ENCODE data around the gene C12orf60.

Gene C12orf60

DNA sequence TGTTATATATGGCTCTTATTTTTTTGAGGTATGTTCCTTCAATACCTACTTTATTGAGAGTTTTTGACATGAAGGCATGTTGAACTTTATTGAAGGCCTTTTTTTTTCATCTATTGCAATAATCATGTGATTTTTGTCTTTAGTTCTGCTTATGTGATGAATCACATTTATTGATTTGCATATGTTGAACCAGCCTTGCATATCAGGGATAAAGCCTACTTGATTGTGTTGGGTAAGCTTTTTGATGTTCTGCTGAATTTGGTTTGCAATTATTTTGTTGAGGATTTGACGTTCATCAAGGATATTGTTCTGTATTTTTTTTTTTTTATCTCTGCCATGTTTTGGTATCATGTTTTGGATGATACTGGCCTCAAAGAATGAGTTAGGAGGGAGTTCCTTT is 55.0 kb downstream of the C12orf60 start:
- H3K4me3 ChIP-seq (ENCODE audit: low read depth, low read length) = no peak overlapping the region
- TF ChIP-seq, protein P1, sequence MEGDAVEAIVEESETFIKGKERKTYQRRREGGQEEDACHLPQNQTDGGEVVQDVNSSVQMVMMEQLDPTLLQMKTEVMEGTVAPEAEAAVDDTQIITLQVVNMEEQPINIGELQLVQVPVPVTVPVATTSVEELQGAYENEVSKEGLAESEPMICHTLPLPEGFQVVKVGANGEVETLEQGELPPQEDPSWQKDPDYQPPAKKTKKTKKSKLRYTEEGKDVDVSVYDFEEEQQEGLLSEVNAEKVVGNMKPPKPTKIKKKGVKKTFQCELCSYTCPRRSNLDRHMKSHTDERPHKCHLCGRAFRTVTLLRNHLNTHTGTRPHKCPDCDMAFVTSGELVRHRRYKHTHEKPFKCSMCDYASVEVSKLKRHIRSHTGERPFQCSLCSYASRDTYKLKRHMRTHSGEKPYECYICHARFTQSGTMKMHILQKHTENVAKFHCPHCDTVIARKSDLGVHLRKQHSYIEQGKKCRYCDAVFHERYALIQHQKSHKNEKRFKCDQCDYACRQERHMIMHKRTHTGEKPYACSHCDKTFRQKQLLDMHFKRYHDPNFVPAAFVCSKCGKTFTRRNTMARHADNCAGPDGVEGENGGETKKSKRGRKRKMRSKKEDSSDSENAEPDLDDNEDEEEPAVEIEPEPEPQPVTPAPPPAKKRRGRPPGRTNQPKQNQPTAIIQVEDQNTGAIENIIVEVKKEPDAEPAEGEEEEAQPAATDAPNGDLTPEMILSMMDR (IDR thresholded peaks at IDR 0.05; ENCODE audit: low read depth, low read length) = no peak
- in situ Hi-C loops (cut with HindIII; ENCODE audit: low sequenced_read_pairs) = no loop called here
- no peak for DNase-seq (ENCODE audit: low read depth, low spot score)

DNA sequence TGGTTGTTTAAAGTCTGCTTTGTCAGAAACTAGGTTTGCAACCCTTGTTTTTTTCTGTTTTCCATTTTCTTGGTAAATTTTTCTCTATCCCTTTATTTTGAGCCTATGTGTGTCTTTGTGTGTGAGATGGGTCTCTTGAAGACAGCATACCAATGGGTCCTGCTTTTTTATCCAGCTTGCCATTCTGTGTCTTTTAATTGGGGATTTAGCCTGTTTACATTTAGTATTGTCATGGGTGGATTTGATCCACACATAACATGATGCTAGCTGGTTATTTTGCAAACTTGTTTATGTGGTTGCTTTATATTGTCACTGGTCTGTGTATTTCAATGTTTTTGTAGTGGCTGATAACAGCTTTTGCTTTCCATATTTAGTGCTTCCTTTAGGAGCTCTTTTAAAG is 57.0 kb downstream of the C12orf60 start:
- in situ Hi-C loops (cut with HindIII; ENCODE audit: low sequenced_read_pairs) = no loop called here
- TF ChIP-seq, protein P1 (IDR thresholded peaks at IDR 0.05; ENCODE audit: low read depth, low read length) = no peak
- H3K4me3 ChIP-seq (ENCODE audit: low read depth, low read length) = no peak overlapping the region
- DNase-seq (ENCODE audit: low read depth, low spot score) = no peak

GRCh38 chr12:14868916-14869506 is 65.5 kb downstream of the C12orf60 start:
- in situ Hi-C loops (cut with HindIII; ENCODE audit: low sequenced_read_pairs) = no loop called here
- peak; percentile 8 for DNase-seq (ENCODE audit: low read depth, low spot score)
- no peak overlapping the region for H3K4me3 ChIP-seq (ENCODE audit: low read depth, low read length)
- TF ChIP-seq, protein P1 (IDR thresholded peaks at IDR 0.05; ENCODE audit: low read depth, low read length) = no peak

GRCh38 chr12:14871247-14871646 is 67.8 kb downstream of the C12orf60 start:
- no peak overlapping the region for H3K4me3 ChIP-seq (ENCODE audit: low read depth, low read length)
- in situ Hi-C loops (cut with HindIII; ENCODE audit: low sequenced_read_pairs) = no loop called here
- no peak for DNase-seq (ENCODE audit: low read depth, low spot score)
- TF ChIP-seq, protein P1 (IDR thresholded peaks at IDR 0.05; ENCODE audit: low read depth, low read length) = no peak

- H3K4me3 ChIP-seq (ENCODE audit: low read depth, low read length) = no peak overlapping the region
- DNase-seq (ENCODE audit: low read depth, low spot score) = no peak
- in situ Hi-C loops (cut with HindIII; ENCODE audit: low sequenced_read_pairs) = no loop called here
- TF ChIP-seq, protein P1 (IDR thresholded peaks at IDR 0.05; ENCODE audit: low read depth, low read length) = no peak
Observed at GRCh38 chr12:14871886-14872285, 68.4 kb downstream of the C12orf60 start.

DNA sequence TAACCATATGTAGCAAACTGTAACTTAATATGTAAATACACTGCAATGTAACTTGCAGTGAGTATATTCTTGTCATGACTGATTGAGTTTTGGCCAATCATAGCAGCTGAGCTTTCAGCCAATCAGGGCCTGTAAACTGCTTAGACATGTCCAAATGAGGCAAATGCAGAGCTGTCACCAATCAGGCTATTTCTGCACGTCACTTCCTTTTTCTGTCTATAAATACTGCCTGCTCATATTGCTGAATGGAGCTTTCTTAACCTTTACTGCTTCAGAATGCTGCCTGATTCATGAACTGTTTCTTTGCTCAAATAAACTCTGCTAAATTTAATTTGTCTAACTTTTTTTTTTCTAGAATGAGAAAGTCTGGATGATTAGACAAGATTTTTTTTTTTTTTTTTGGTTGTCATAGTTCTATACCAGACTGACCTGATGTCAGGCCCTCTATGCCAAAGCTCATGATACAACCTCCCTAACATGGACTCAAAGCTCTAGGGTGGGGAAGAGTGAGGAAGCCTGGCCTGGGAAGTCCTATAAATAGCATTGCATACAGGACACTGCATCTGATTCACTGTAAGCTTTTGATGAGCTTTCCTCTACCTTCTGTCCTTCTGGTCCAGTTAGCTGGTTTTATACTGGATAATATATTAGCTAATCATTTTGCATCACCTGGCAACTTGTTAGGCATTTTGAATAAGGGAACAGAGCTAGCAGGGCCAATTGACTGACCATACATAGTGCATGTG is 70.1 kb downstream of the C12orf60 start:
- no peak for DNase-seq (ENCODE audit: low read depth, low spot score)
- TF ChIP-seq, protein P1 (IDR thresholded peaks at IDR 0.05; ENCODE audit: low read depth, low read length) = no peak
- in situ Hi-C loops (cut with HindIII; ENCODE audit: low sequenced_read_pairs) = no loop called here
- H3K4me3 ChIP-seq (ENCODE audit: low read depth, low read length) = no peak overlapping the region
